ENCODE measurements around the gene PSMB2.

GRCh38 chr1:35594005-35594760 is 47.1 kb downstream of the PSMB2 start:
- TF ChIP-seq CTCF (IDR thresholded peaks at IDR 0.05; ENCODE audit: low read length) = no peak
- no peak for TF ChIP-seq EZH2 (IDR thresholded peaks at IDR 0.05; ENCODE audit: borderline replicate concordance, low read length)

Data from OCI-LY1 (cell line).